Stomach (tissue), 9 donors: Measurements from ENCODE around the gene RARG. TPM values are rescaled to one million over a fixed set of nuclear protein-coding genes. Genes with fewer than 3 reads are reported as not detected.

Experiments
- DNase-seq, 2 donors: peaks; one replicate each; pipeline versions ENCODE4 v3.0.0 to v3.0.0-alpha.2; 2013 to 2019
- H3K27ac ChIP-seq, 5 donors: fragments of 200-600 bp in 4 of 5; sonication (generic) in 4 of 5; one replicate each; pipeline ENCODE4 v1.5.1; 2013 to 2019; ENCODE audit warnings: mild to moderate bottlenecking in 1 of 5, moderate library complexity in 1 of 5
- H3K27me3 ChIP-seq, 3 donors: fragments of 200-600 bp; sonication (generic); one replicate each; pipeline ENCODE4 v1.5.1; 2017 to 2019; ENCODE audit warnings: mixed run types in 1 of 3
- H3K36me3 ChIP-seq, 4 donors: fragments of 200-600 bp; sonication (generic); 1 replicate in 3 of 4; 2 replicates in 1 of 4; pipeline ENCODE4 v1.5.1; 2016 to 2019
- H3K4me1 ChIP-seq, 4 donors: fragments of 200-600 bp; sonication (generic); one replicate each; pipeline ENCODE4 v1.5.1; 2016 to 2019
- H3K4me3 ChIP-seq, 4 donors: fragments of 200-600 bp; sonication (generic) in 3 of 4; one replicate each; pipeline ENCODE4 v1.5.1; 2016 to 2019; ENCODE audit warnings: mild to moderate bottlenecking in 1 of 4
- H3K9me3 ChIP-seq, 4 donors: fragments of 200-600 bp; sonication (generic); one replicate each; pipeline ENCODE4 v1.5.1; 2016 to 2019
- CTCF ChIP-seq, 7 experiments: fragments of 450-650 bp in 4 of 7; fragments of 200-600 bp in 3 of 7; sonication (generic) in 3 of 7; IDR thresholded peaks; one replicate each; pipeline ENCODE4 v1.5.1; 2016 to 2019; ENCODE audit warnings: antibody characterized with exemption in 7 of 7, control low read depth in 2 of 7, mild to moderate bottlenecking in 1 of 7
- EP300 ChIP-seq: sonication (generic); formaldehyde crosslinking; IDR thresholded peaks from one replicate; pipeline ENCODE4 v1.6.1; 2017; ENCODE audit warnings: antibody characterized with exemption
- POLR2A ChIP-seq, 4 donors: fragments of 450-650 bp; IDR thresholded peaks; one replicate each; pipeline ENCODE4 v1.6.1; 2016; ENCODE audit warnings: antibody characterized with exemption in 4 of 4, control low read depth in 2 of 4, mild to moderate bottlenecking in 1 of 4, moderate library complexity in 1 of 4
- POLR2AphosphoS5 ChIP-seq, 3 donors: sonication (generic); formaldehyde crosslinking; IDR thresholded peaks; one replicate each; pipeline ENCODE4 v1.6.1; 2016; ENCODE audit warnings: antibody characterized with exemption in 3 of 3
- WGBS, 5 donors: extraction: QIAGEN DNeasy Blood & Tissue Kit in 3 of 5; methylation state at CpG; one replicate each; pipeline versions ENCODE4 v1.1.5 to v1.1.7; 2013 to 2018; 5-methylcytosine and 5-hydroxymethylcytosine counted together
- intact Hi-C: fragments of 100-400 bp; cut with DNase I; formaldehyde crosslinking; loops from one replicate; pipeline ENCODE4 v1.15.1; 2023; ENCODE audit warnings: low total_unique reads
- polyA plus RNA-seq, 3 donors: library from polyadenylated mRNA; stranded (reverse); fragments of 200-250 nt; gene quantifications; one replicate each; pipeline ENCODE4 v1.2.3, GENCODE V29; 2013
- total RNA-seq, 5 donors: library from RNA; depleted of rRNA; stranded (reverse); fragments of >200 nt; gene quantifications; one replicate each; pipeline versions ENCODE4 v1.1.0 to v1.2.3, GENCODE V29; 2014 to 2016
- donor health status: healthy with polysubstance abuse.
- donor health status: Bipolar disorder and iron deficiency.
- donor health status: healthy.

RARG gene
- total and polyA plus RNA-seq, 8 donors = 2.0 to 37.7 (median 9.6) TPM

DNA sequence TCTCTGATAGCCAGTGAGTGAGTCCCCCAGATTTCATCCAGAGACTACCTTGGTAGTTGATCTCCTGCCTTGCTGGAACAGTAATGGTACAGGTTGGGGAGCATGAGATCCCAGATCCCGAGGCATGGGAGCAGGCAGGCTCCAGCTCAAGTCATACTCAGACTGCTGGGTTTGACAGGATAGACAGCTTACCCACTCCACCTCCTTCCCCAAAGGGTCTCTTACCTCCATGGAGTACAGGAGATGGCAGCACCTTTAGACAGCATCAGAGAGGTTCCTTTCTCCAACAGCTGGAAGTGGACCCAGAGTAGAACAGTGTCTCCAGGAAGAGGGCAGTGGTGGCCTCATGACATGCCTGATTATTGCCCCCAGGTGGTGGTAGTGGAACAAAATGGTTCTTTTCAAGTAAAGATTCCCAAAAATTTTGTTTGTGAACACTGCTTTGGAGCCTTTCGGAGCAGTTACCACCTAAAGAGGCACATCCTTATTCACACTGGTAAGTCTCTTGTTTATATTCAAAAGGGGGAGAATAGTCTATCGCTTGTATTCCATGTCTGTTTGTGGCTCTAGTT is 46.3 kb downstream of the RARG start:
- peaks cover 29 to 56% (median 44%) of the 10 kb centered on the region in 4 donors for H3K4me1 ChIP-seq
- no peak for TF ChIP-seq POLR2AphosphoS5 (IDR thresholded peaks at IDR 0.05)
- no peak for TF ChIP-seq EP300
- TF ChIP-seq POLR2A (IDR thresholded peaks at IDR 0.05) = no peak
- no peak for TF ChIP-seq CTCF (IDR thresholded peaks at IDR 0.05)
- H3K27ac ChIP-seq = no peak overlapping the region
- intact Hi-C loops = no loop called here
- 91 to 98% (median 95%) methylated on average over 3 of the region's 3 CpGs for WGBS, 5 donors
- no peak for DNase-seq
- no peak overlapping the region for H3K4me3 ChIP-seq
- H3K9me3 ChIP-seq = no peaks in the 10 kb centered on the region
- H3K27me3 ChIP-seq = no peaks in the 10 kb centered on the region
- H3K36me3 ChIP-seq = peaks cover 52 to 79% (median 72%) of the 10 kb centered on the region in 4 donors

GRCh38 chr12:53184828-53185227 is 47.2 kb downstream of the RARG start:
- intact Hi-C loops = no loop called here
- Histone ChIP-seq H3K9me3 (no peaks in the 10 kb centered on the region), H3K4me3 (peak overlapping the region in 1 of 4 donors; percentile 18), H3K27ac (no peak overlapping the region), H3K27me3 (no peaks in the 10 kb centered on the region), H3K36me3 (peaks cover 52 to 79% (median 72%) of the 10 kb centered on the region in 4 donors), H3K4me1 (peaks cover 27 to 51% (median 40%) of the 10 kb centered on the region in 4 donors)
- WGBS, 5 donors = 88 to 95% (median 93%) methylated on average over 6 of the region's 6 CpGs
- DNase-seq = no peak
- TF ChIP-seq POLR2AphosphoS5 (IDR thresholded peaks at IDR 0.05) (no peak), EP300 (no peak), CTCF (IDR thresholded peaks at IDR 0.05) (no peak), POLR2A (IDR thresholded peaks at IDR 0.05) (no peak)

- Histone ChIP-seq H3K4me3 (peak overlapping the region in 3 of 4 donors; percentile 2 to 90 (median 70)), H3K9me3 (no peaks in the 10 kb centered on the region), H3K27me3 (no peaks in the 10 kb centered on the region), H3K27ac (peak overlapping the region in 1 of 5 donors; percentile 5), H3K36me3 (peaks cover 48 to 63% (median 62%) of the 10 kb centered on the region in 4 donors), H3K4me1 (peaks cover 27 to 58% (median 41%) of the 10 kb centered on the region in 4 donors)
- 11 to 27% (median 21%) methylated on average over 2 of the region's 2 CpGs for WGBS, 5 donors
- peak in 1 of 2 donors; percentile 52 for DNase-seq
- intact Hi-C loops = no loop called here
- TF ChIP-seq POLR2AphosphoS5 (IDR thresholded peaks at IDR 0.05) (no peak), POLR2A (IDR thresholded peaks at IDR 0.05) (no peak), CTCF (IDR thresholded peaks at IDR 0.05) (no peak), EP300 (no peak)
Observed at GRCh38 chr12:53182903-53183302, 49.1 kb downstream of the RARG start.

DNA sequence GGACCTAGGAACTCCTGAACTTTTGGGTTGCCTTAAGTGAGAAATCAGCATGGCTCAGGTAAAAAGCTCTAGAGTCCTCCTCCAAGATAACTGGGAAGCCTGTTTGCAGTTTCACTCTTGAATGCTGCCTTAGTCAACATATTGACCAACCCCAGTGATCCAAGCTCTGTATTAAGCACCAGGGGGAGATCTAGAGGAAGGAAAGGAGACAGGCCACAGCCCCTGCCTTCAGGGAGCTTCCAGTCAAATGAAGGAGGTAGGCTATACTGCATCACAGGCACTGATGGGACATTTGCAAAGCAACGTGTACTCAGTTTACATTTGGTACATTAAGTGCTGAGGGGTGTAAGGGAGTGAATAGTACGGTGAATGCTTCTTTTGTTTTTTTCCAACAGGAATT is 50.1 kb downstream of the RARG start:
- Histone ChIP-seq H3K27me3 (no peaks in the 10 kb centered on the region), H3K36me3 (peaks cover 38 to 54% (median 52%) of the 10 kb centered on the region in 4 donors), H3K27ac (peak overlapping the region in 4 of 5 donors; percentile 94 to 96 (median 95)), H3K9me3 (no peaks in the 10 kb centered on the region), H3K4me3 (peak overlapping the region; percentile 70 to 90 (median 84)), H3K4me1 (peaks cover 27 to 58% (median 41%) of the 10 kb centered on the region in 4 donors)
- WGBS, 5 donors = 62 to 79% (median 63%) methylated on average over 2 of the region's 2 CpGs
- TF ChIP-seq POLR2AphosphoS5 (IDR thresholded peaks at IDR 0.05) = no peak
- no peak for TF ChIP-seq POLR2A (IDR thresholded peaks at IDR 0.05)
- no peak for TF ChIP-seq CTCF (IDR thresholded peaks at IDR 0.05)
- no peak for TF ChIP-seq EP300
- no peak for DNase-seq
- intact Hi-C loops = no loop called here
